IMR-90 (cell line): Measurements from ENCODE around the gene CERKL. TPM values are rescaled to one million over a fixed set of nuclear protein-coding genes. Genes with fewer than 3 reads are reported as not detected.

Experiments used
- ATAC-seq: fragments of 200-7000 bp; cut with Tn5 transposase; 2 replicates; pipeline ENCODE4 v1.9.1; 2020; ENCODE audit warnings: low read depth, mild to moderate bottlenecking, moderate library complexity
- BruUV-seq: library from RNA; stranded (reverse); fragments of 400-500 nt; replicated peaks from 2 replicates; lab custom pipeline; 2021; lab: Mats Ljungman, UMichigan
- CTCF ChIA-PET: fragments of 300-600 bp; formaldehyde crosslinking; extraction: SDS; loops from one replicate; lab custom pipeline; 2021; ENCODE audit warnings: antibody characterized with exemption; lab: Yijun Ruan, JAX
- POLR2A ChIA-PET: fragments of 300-600 bp; sonication (Branson Sonifier 250); formaldehyde crosslinking; loops from one replicate; lab custom pipeline; 2022; ENCODE audit warnings: antibody characterized with exemption; ENCODE audit not compliant: unreplicated experiment; lab: Charles Lee
- DNase-seq: peaks from one replicate; pipeline ENCODE4 v3.0.0; 2013
- H2AFZ ChIP-seq: replicated peaks from 2 replicates; pipeline ENCODE3; 2013; ENCODE audit warnings: low read length, mild to moderate bottlenecking; ENCODE audit not compliant: poor library complexity
- H2AK5ac ChIP-seq: 2 replicates; pipeline ENCODE4 v1.6.1; 2013; ENCODE audit warnings: low read depth, low read length, inconsistent platforms
- H2AK9ac ChIP-seq: replicated peaks from 2 replicates; pipeline ENCODE3; 2013; ENCODE audit warnings: mild to moderate bottlenecking, low read depth, low read length, moderate library complexity; ENCODE audit not compliant: poor library complexity
- H2BK120ac ChIP-seq: 2 replicates; pipeline ENCODE4 v1.6.1; 2013; ENCODE audit warnings: low read depth, low read length, inconsistent platforms
- H2BK15ac ChIP-seq: 3 replicates; pipeline ENCODE4 v1.6.1; 2013; ENCODE audit warnings: low read depth, low read length, inconsistent platforms
- H2BK20ac ChIP-seq: 2 replicates; pipeline ENCODE4 v1.6.1; 2013; ENCODE audit warnings: low read depth, mild to moderate bottlenecking, inconsistent platforms, low read length, moderate library complexity
- H2BK5ac ChIP-seq: 2 replicates; pipeline ENCODE4 v1.6.1; 2013; ENCODE audit warnings: mild to moderate bottlenecking, low read depth, low read length, inconsistent platforms; ENCODE audit not compliant: poor library complexity, severe bottlenecking
- H3K14ac ChIP-seq: replicated peaks from 2 replicates; pipeline ENCODE4 v1.6.1; 2013; ENCODE audit warnings: low read depth, low read length, inconsistent platforms
- H3K18ac ChIP-seq: 2 replicates; pipeline ENCODE4 v1.6.1; 2013; ENCODE audit warnings: low read depth, low read length, control low read depth
- H3K23ac ChIP-seq: 2 replicates; pipeline ENCODE4 v1.6.1; 2013; ENCODE audit warnings: low read depth, low read length, inconsistent platforms
- H3K27ac ChIP-seq: 2 replicates; pipeline ENCODE4 v1.5.1; 2013; ENCODE audit warnings: mild to moderate bottlenecking, control low read depth, low read length; ENCODE audit not compliant: insufficient read depth
- H3K27me3 ChIP-seq: 2 replicates; pipeline ENCODE4 v1.6.1; 2013; ENCODE audit warnings: low read length; ENCODE audit not compliant: control insufficient read depth, insufficient read depth
- H3K36me3 ChIP-seq: 2 replicates; pipeline ENCODE4 v1.6.1; 2013; ENCODE audit warnings: low read length, mixed read lengths; ENCODE audit not compliant: control insufficient read depth, insufficient read depth
- H3K4ac ChIP-seq: 2 replicates; pipeline ENCODE4 v1.6.1; 2013; ENCODE audit warnings: low read depth, low read length, inconsistent platforms
- H3K4me1 ChIP-seq: 2 replicates; pipeline ENCODE4 v1.6.1; 2013; ENCODE audit warnings: low read length, mixed read lengths; ENCODE audit not compliant: control insufficient read depth, insufficient read depth
- H3K4me2 ChIP-seq: 2 replicates; pipeline ENCODE4 v1.6.1; 2013; ENCODE audit warnings: low read depth, mild to moderate bottlenecking, control low read depth, low read length, moderate library complexity
- H3K4me3 ChIP-seq: 2 replicates; pipeline ENCODE4 v1.5.1; 2013; ENCODE audit warnings: low read depth, mild to moderate bottlenecking, control low read depth, low read length, moderate library complexity; ENCODE audit not compliant: insufficient read depth
- H3K56ac ChIP-seq: 2 replicates; pipeline ENCODE4 v1.6.1; 2013; ENCODE audit warnings: low read length, inconsistent platforms; ENCODE audit not compliant: insufficient read depth; ENCODE audit errors: extremely low read depth
- H3K79me1 ChIP-seq, 2 experiments: 2 replicates each; pipeline ENCODE4 v1.6.1; 2013; ENCODE audit warnings: low read length in 2 of 2, inconsistent platforms in 1 of 2, low read depth in 1 of 2
- H3K9ac ChIP-seq: 2 replicates; pipeline ENCODE4 v1.6.1; 2013; ENCODE audit warnings: low read depth, low read length, control low read depth
- H3K9me1 ChIP-seq: 2 replicates; pipeline ENCODE4 v1.6.1; 2013; ENCODE audit warnings: low read length, inconsistent platforms; ENCODE audit not compliant: insufficient read depth
- H3K9me3 ChIP-seq: 2 replicates; pipeline ENCODE4 v1.6.1; 2013; ENCODE audit warnings: low read length; ENCODE audit not compliant: control insufficient read depth, insufficient read depth
- H4K20me1 ChIP-seq: 2 replicates; pipeline ENCODE4 v1.6.1; 2013; ENCODE audit warnings: low read length, inconsistent platforms; ENCODE audit not compliant: insufficient read depth
- H4K5ac ChIP-seq: 2 replicates; pipeline ENCODE4 v1.6.1; 2013; ENCODE audit warnings: mild to moderate bottlenecking, low read depth, low read length, control low read depth
- H4K8ac ChIP-seq, 2 experiments: 2 replicates each; pipeline ENCODE4 v1.6.1; 2013; ENCODE audit warnings: low read depth in 2 of 2, low read length in 2 of 2, control low read depth in 1 of 2, inconsistent platforms in 1 of 2
- H4K91ac ChIP-seq: 2 replicates; pipeline ENCODE4 v1.6.1; 2013; ENCODE audit warnings: low read depth, low read length, inconsistent platforms; ENCODE audit not compliant: insufficient read depth
- BHLHE40 ChIP-seq: fragments of 150-350 bp; IDR thresholded peaks from 2 replicates; pipeline ENCODE4 v1.6.1; 2016; ENCODE audit warnings: mild to moderate bottlenecking, low read depth, low read length
- CEBPB ChIP-seq: IDR thresholded peaks from 2 replicates; pipeline ENCODE4 v1.6.1; 2012; ENCODE audit warnings: low read depth, low read length, improper control_type of control experiment
- CHD1 ChIP-seq: IDR thresholded peaks from 2 replicates; pipeline ENCODE4 v1.6.1; 2012; ENCODE audit warnings: low read depth, low read length, improper control_type of control experiment
- FOS ChIP-seq: fragments of 150-350 bp; IDR thresholded peaks from 2 replicates; pipeline ENCODE4 v1.6.1; 2016; ENCODE audit warnings: low read depth, low read length
- MAFK ChIP-seq: IDR thresholded peaks from 2 replicates; pipeline ENCODE4 v1.6.1; 2012; ENCODE audit warnings: low read depth, low read length, improper control_type of control experiment
- MAZ ChIP-seq: IDR thresholded peaks from 2 replicates; pipeline ENCODE4 v1.6.1; 2012; ENCODE audit warnings: low read depth, mild to moderate bottlenecking, low read length, improper control_type of control experiment, moderate library complexity, borderline replicate concordance
- MXI1 ChIP-seq: IDR thresholded peaks from 2 replicates; pipeline ENCODE4 v1.6.1; 2012; ENCODE audit warnings: low read depth, mild to moderate bottlenecking, low read length, moderate library complexity, borderline replicate concordance
- POLR2A ChIP-seq: IDR thresholded peaks from 2 replicates; pipeline ENCODE4 v1.6.1; 2012; ENCODE audit warnings: mild to moderate bottlenecking, low read depth, low read length
- RAD21 ChIP-seq: IDR thresholded peaks from 2 replicates; pipeline ENCODE4 v1.6.1; 2012; ENCODE audit warnings: low read length, improper control_type of control experiment
- RCOR1 ChIP-seq: IDR thresholded peaks from 2 replicates; pipeline ENCODE4 v1.6.1; 2012; ENCODE audit warnings: mild to moderate bottlenecking, low read length, improper control_type of control experiment; ENCODE audit not compliant: insufficient replicate concordance
- RFX5 ChIP-seq: IDR thresholded peaks from 2 replicates; pipeline ENCODE4 v1.8.0; 2012; ENCODE audit warnings: low read depth, mild to moderate bottlenecking, low read length, moderate library complexity
- SMC3 ChIP-seq: fragments of 150-350 bp; IDR thresholded peaks from 2 replicates; pipeline ENCODE4 v1.6.1; 2016; ENCODE audit warnings: low read depth, mild to moderate bottlenecking, antibody characterized with exemption, low read length, moderate library complexity
- WGBS, 2 experiments: methylation state at CpG; one replicate each; pipeline versions ENCODE4 v1.1.5 to v1.1.7; 2013; ENCODE audit warnings: missing lambda C conversion rate in 2 of 2; ENCODE audit not compliant: insufficient read length in 1 of 2; ENCODE audit errors: extremely low coverage in 2 of 2; 5-methylcytosine and 5-hydroxymethylcytosine counted together
- dilution Hi-C: fragments of 300-500 bp; cut with HindIII; formaldehyde crosslinking; loops from one replicate; pipeline ENCODE4 v1.14.3; 2018; ENCODE audit warnings: low sequenced_read_pairs; ENCODE audit not compliant: unreplicated experiment
- in situ Hi-C: fragments of 300-500 bp; cut with MboI; formaldehyde crosslinking; loops from 3 replicates; pipeline ENCODE4 v1.14.3; 2019; ENCODE audit warnings: low sequenced_read_pairs, inconsistent platforms, mixed read lengths
- intact Hi-C: fragments of 100-400 bp; cut with micrococcal nuclease; formaldehyde crosslinking; loops from 2 replicates; pipeline ENCODE4 v1.10.0; 2022
- polyA plus RNA-seq, 3 experiments: library from polyadenylated mRNA; depleted of rRNA; stranded (reverse); fragments of >200 nt; gene quantifications; 2 replicates each; pipeline ENCODE4 v1.2.3, GENCODE V29; 2012; ENCODE audit warnings: low replicate concordance in 1 of 3
- total RNA-seq: library from RNA; depleted of rRNA; stranded (reverse); fragments of >200 nt; gene quantifications from 2 replicates; pipeline ENCODE4 v1.2.3, GENCODE V29; 2012
- TF ChIP-seq, protein P1 (sequence below): fragments of 150-350 bp; IDR thresholded peaks from 2 replicates; pipeline ENCODE4 v1.6.1; 2016; ENCODE audit warnings: low read depth, mild to moderate bottlenecking, low read length, moderate library complexity, borderline replicate concordance
- TF ChIP-seq, protein P2 (sequence below): conservative IDR thresholded peaks from 2 replicates; pipeline ENCODE4 v1.5.1; 2012; ENCODE audit warnings: mild to moderate bottlenecking, low read depth, low read length, improper control_type of control experiment
- TF ChIP-seq, protein P3 (sequence below): fragments of 150-350 bp; IDR thresholded peaks from 2 replicates; pipeline ENCODE4 v1.6.1; 2017; ENCODE audit warnings: mild to moderate bottlenecking, antibody characterized with exemption, low read length, low read depth

CERKL gene
- total and polyA plus RNA-seq, 2 of the 4 experiments (the other 2 are of a cell fraction), result under 0.01 TPM; not detected in 1

DNA sequence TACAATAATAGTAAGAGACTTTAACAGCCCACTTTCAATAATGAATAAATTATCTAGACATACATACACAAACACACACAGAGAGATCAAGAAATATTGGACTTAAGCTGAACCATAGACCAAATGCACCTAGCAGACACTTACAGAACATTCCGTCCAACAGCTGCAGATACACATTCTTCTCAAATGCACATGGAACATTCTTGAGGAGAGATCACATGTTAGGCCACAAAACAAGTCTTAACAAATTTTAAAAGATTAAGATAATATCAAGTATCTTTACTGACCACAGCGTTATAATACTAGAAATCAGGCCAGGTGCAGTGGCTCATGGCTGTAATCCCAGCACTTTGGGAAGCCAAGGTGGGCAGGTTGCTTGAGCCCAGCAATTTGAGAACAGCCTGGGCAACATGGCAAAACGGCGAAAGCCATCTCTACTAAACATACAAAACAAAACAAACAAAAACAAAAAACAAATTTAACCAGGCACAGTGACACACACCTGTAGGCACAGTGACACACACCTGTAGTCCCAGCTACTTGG is 7.4 kb downstream of the CERKL start:
- H4K8ac ChIP-seq, result no peak overlapping the region
- H4K5ac ChIP-seq, result no peak overlapping the region
- no peak overlapping the region for H3K27ac ChIP-seq
- no peak overlapping the region for H2BK120ac ChIP-seq
- H4K20me1 ChIP-seq, result no peaks in the 10 kb centered on the region
- no peak overlapping the region for H2BK20ac ChIP-seq
- in situ Hi-C loops, result no loop called here
- no peak overlapping the region for H3K9ac ChIP-seq
- H3K4me2 ChIP-seq, result no peak overlapping the region
- CTCF ChIA-PET, result no interaction called here
- no peak for ATAC-seq
- intact Hi-C loops, result no loop called here
- H2BK15ac ChIP-seq, result no peak overlapping the region
- no peak overlapping the region for H3K56ac ChIP-seq
- no peak overlapping the region for H2AK9ac ChIP-seq
- no TSS peak for BruUV-seq
- no peak overlapping the region for H3K23ac ChIP-seq
- no peaks in the 10 kb centered on the region; the same call in 1 of the 2 replicates for H3K9me1 ChIP-seq
- no peaks in the 10 kb centered on the region for H3K4me1 ChIP-seq
- peaks cover 2% of the 10 kb centered on the region for H3K27me3 ChIP-seq
- dilution Hi-C loops, result no loop called here
- H2BK5ac ChIP-seq, result no peak overlapping the region
- no peak overlapping the region for H4K91ac ChIP-seq
- POLR2A ChIA-PET, result no interaction called here
- H3K18ac ChIP-seq, result no peak overlapping the region
- H3K4me3 ChIP-seq, result no peak overlapping the region
- TF ChIP-seq CEBPB (no peak), RAD21 (no peak), MAZ (no peak), CHD1 (no peak), RCOR1 (no peak), SMC3 (no peak), MXI1 (no peak), POLR2A (no peak), BHLHE40 (no peak), MAFK (no peak), RFX5 (no peak), FOS (no peak)
- TF ChIP-seq, protein P1, sequence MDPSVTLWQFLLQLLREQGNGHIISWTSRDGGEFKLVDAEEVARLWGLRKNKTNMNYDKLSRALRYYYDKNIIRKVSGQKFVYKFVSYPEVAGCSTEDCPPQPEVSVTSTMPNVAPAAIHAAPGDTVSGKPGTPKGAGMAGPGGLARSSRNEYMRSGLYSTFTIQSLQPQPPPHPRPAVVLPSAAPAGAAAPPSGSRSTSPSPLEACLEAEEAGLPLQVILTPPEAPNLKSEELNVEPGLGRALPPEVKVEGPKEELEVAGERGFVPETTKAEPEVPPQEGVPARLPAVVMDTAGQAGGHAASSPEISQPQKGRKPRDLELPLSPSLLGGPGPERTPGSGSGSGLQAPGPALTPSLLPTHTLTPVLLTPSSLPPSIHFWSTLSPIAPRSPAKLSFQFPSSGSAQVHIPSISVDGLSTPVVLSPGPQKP, result no peak
- TF ChIP-seq, protein P2, sequence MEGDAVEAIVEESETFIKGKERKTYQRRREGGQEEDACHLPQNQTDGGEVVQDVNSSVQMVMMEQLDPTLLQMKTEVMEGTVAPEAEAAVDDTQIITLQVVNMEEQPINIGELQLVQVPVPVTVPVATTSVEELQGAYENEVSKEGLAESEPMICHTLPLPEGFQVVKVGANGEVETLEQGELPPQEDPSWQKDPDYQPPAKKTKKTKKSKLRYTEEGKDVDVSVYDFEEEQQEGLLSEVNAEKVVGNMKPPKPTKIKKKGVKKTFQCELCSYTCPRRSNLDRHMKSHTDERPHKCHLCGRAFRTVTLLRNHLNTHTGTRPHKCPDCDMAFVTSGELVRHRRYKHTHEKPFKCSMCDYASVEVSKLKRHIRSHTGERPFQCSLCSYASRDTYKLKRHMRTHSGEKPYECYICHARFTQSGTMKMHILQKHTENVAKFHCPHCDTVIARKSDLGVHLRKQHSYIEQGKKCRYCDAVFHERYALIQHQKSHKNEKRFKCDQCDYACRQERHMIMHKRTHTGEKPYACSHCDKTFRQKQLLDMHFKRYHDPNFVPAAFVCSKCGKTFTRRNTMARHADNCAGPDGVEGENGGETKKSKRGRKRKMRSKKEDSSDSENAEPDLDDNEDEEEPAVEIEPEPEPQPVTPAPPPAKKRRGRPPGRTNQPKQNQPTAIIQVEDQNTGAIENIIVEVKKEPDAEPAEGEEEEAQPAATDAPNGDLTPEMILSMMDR, result no peak
- TF ChIP-seq, protein P3, sequence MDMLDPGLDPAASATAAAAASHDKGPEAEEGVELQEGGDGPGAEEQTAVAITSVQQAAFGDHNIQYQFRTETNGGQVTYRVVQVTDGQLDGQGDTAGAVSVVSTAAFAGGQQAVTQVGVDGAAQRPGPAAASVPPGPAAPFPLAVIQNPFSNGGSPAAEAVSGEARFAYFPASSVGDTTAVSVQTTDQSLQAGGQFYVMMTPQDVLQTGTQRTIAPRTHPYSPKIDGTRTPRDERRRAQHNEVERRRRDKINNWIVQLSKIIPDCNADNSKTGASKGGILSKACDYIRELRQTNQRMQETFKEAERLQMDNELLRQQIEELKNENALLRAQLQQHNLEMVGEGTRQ, result no peak
- no peak overlapping the region for H2AK5ac ChIP-seq
- no CpG with 5 or more reads among the region's 4 CpGs for WGBS, 2 experiments
- no peak overlapping the region for H2AFZ ChIP-seq
- H3K79me1 ChIP-seq, result no peaks in the 10 kb centered on the region
- H3K36me3 ChIP-seq, result no peaks in the 10 kb centered on the region
- H3K9me3 ChIP-seq, result no peaks in the 10 kb centered on the region
- H3K14ac ChIP-seq, result no peak overlapping the region
- DNase-seq, result no peak
- no peak overlapping the region for H3K4ac ChIP-seq
